ENCODE results near the gene NPAS3. TPM values are rescaled to one million over a fixed set of nuclear protein-coding genes. Genes with fewer than 3 reads are reported as not detected.

NPAS3 gene
- total and polyA plus RNA-seq, 2 donors (not counting 1 experiment from before 2014, with no cell fraction given), result 0.10 to 0.50 TPM

- Histone ChIP-seq H3K4me3 (replicated peaks in 1 of 4; ENCODE audit: control extremely low read depth in 1 of 4, insufficient read depth in 1 of 4, low read depth in 3 of 4, low read length in 4 of 4) (no peak overlapping the region), H3K9ac (ENCODE audit: insufficient read depth, low read length) (no peak overlapping the region), H3K79me2 (ENCODE audit: control insufficient read depth, insufficient read depth, low read length) (no peaks in the 10 kb centered on the region), H4K20me1 (ENCODE audit: control insufficient read depth, extremely low read depth, insufficient read depth, low read length) (no peaks in the 10 kb centered on the region), H3K9me3 (ENCODE audit: control insufficient read depth, insufficient read depth, low read depth, low read length) (no peaks in the 10 kb centered on the region), H3K27ac (ENCODE audit: insufficient read depth, low read length) (no peak overlapping the region), H2AFZ (ENCODE audit: low read length) (no peak overlapping the region), H3K4me1 (ENCODE audit: control insufficient read depth, extremely low read depth, insufficient read depth, low read length) (no peaks in the 10 kb centered on the region), H3K4me2 (ENCODE audit: extremely low read depth, insufficient read depth, low read length) (no peak overlapping the region), H3K27me3 (ENCODE audit: control insufficient read depth, insufficient read depth, low read length) (no peaks in the 10 kb centered on the region), H3K36me3 (ENCODE audit: control insufficient read depth, insufficient read depth, low read length) (no peaks in the 10 kb centered on the region)
- no peak for TF ChIP-seq CTCF (conservative IDR thresholded peaks at IDR 0.05 in 1 of 2, IDR thresholded peaks at IDR 0.05 in 1 of 2; ENCODE audit: low read depth in 1 of 2, low read length in 2 of 2)
- no peak for TF ChIP-seq EZH2 (IDR thresholded peaks at IDR 0.05; ENCODE audit: low read length, missing control alignments)
- DNase-seq (ENCODE audit: low read depth in 2 of 2), result no peak
Measured at GRCh38 chr14:33376510-33376909, 437.8 kb downstream of the NPAS3 start.

DNA sequence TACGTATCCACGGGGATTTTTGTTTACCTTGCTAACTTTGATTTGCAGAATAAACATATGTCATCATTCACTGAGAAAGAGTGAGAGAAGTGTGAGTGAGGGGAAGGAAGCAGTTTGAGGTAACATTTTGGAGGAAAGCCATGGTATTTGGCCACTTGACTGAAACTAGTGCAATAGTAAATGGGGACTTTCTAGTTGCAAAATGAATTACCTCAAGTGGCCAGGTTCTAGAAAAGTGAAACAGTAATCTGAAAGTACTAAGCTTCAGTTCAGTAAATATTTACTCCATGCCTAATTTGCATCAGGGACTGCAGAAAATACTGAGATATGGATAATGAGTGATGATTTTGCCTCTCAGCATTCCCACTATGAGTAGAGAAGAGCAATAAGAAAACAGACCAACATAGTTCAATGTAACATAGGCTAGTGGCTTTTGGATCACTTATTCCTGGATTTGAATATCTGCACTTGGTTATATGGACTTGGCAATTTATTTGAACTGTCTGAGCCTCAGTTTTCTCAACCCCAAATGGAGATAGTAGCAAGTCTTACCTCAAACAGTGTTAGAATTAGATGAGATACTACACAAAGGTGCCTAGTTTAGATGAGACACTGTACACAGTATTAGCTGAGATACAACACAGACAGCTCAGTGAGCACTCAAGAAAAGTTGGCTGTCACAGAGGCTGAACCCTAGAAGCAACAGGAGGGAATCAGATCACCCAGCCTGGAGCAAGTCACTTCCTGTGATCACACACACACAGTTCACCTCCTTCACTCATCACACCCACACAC lies 439.1 kb downstream of the NPAS3 start:
- Histone ChIP-seq H3K27ac (ENCODE audit: insufficient read depth, low read length) (no peak overlapping the region), H3K4me3 (replicated peaks in 1 of 4; ENCODE audit: control extremely low read depth in 1 of 4, insufficient read depth in 1 of 4, low read depth in 3 of 4, low read length in 4 of 4) (no peak overlapping the region), H3K4me2 (ENCODE audit: extremely low read depth, insufficient read depth, low read length) (no peak overlapping the region), H4K20me1 (ENCODE audit: control insufficient read depth, extremely low read depth, insufficient read depth, low read length) (no peaks in the 10 kb centered on the region), H3K27me3 (ENCODE audit: control insufficient read depth, insufficient read depth, low read length) (no peaks in the 10 kb centered on the region), H3K79me2 (ENCODE audit: control insufficient read depth, insufficient read depth, low read length) (no peaks in the 10 kb centered on the region), H3K4me1 (ENCODE audit: control insufficient read depth, extremely low read depth, insufficient read depth, low read length) (no peaks in the 10 kb centered on the region), H3K36me3 (ENCODE audit: control insufficient read depth, insufficient read depth, low read length) (no peaks in the 10 kb centered on the region), H2AFZ (ENCODE audit: low read length) (no peak overlapping the region), H3K9ac (ENCODE audit: insufficient read depth, low read length) (no peak overlapping the region), H3K9me3 (ENCODE audit: control insufficient read depth, insufficient read depth, low read depth, low read length) (no peaks in the 10 kb centered on the region)
- TF ChIP-seq EZH2 (IDR thresholded peaks at IDR 0.05; ENCODE audit: low read length, missing control alignments) (no peak), CTCF (conservative IDR thresholded peaks at IDR 0.05 in 1 of 2, IDR thresholded peaks at IDR 0.05 in 1 of 2; ENCODE audit: low read depth in 1 of 2, low read length in 2 of 2) (no peak)
- peak in 1 of 2 donors; percentile 28 for DNase-seq (ENCODE audit: low read depth in 2 of 2)

GRCh38 chr14:33381717-33382116 lies 443.0 kb downstream of the NPAS3 start:
- Histone ChIP-seq H3K9ac (ENCODE audit: insufficient read depth, low read length) (no peak overlapping the region), H3K4me1 (ENCODE audit: control insufficient read depth, extremely low read depth, insufficient read depth, low read length) (no peaks in the 10 kb centered on the region), H3K79me2 (ENCODE audit: control insufficient read depth, insufficient read depth, low read length) (no peaks in the 10 kb centered on the region), H3K4me2 (ENCODE audit: extremely low read depth, insufficient read depth, low read length) (no peak overlapping the region), H3K4me3 (replicated peaks in 1 of 4; ENCODE audit: control extremely low read depth in 1 of 4, insufficient read depth in 1 of 4, low read depth in 3 of 4, low read length in 4 of 4) (no peak overlapping the region), H2AFZ (ENCODE audit: low read length) (no peak overlapping the region), H3K27ac (ENCODE audit: insufficient read depth, low read length) (no peak overlapping the region), H3K9me3 (ENCODE audit: control insufficient read depth, insufficient read depth, low read depth, low read length) (no peaks in the 10 kb centered on the region), H3K36me3 (ENCODE audit: control insufficient read depth, insufficient read depth, low read length) (no peaks in the 10 kb centered on the region), H4K20me1 (ENCODE audit: control insufficient read depth, extremely low read depth, insufficient read depth, low read length) (no peaks in the 10 kb centered on the region), H3K27me3 (ENCODE audit: control insufficient read depth, insufficient read depth, low read length) (no peaks in the 10 kb centered on the region)
- no peak for DNase-seq (ENCODE audit: low read depth in 2 of 2)
- TF ChIP-seq EZH2 (IDR thresholded peaks at IDR 0.05; ENCODE audit: low read length, missing control alignments) (no peak), CTCF (conservative IDR thresholded peaks at IDR 0.05 in 1 of 2, IDR thresholded peaks at IDR 0.05 in 1 of 2; ENCODE audit: low read depth in 1 of 2, low read length in 2 of 2) (no peak)
